H9 (cell line): ENCODE data around the gene CFAP410. TPM values are rescaled to one million over a fixed set of nuclear protein-coding genes. Genes with fewer than 3 reads are reported as not detected.

Source experiments
- DNase-seq: peaks from one replicate; pipeline ENCODE4 v3.0.0-alpha.2; 2017
- H2AFZ ChIP-seq: one replicate; pipeline ENCODE4 v1.6.1; 2013; ENCODE audit warnings: mild to moderate bottlenecking, low read length, control low read depth, moderate library complexity
- H2AK5ac ChIP-seq: 2 replicates; pipeline ENCODE4 v1.6.1; 2013; ENCODE audit warnings: low read length, control low read depth, mixed read lengths; ENCODE audit not compliant: insufficient read length
- H2BK120ac ChIP-seq: one replicate; pipeline ENCODE4 v1.6.1; 2013; ENCODE audit warnings: low read depth, mild to moderate bottlenecking, low read length, control low read depth, inconsistent platforms; ENCODE audit not compliant: poor library complexity, severe bottlenecking
- H2BK12ac ChIP-seq: 2 replicates; pipeline ENCODE4 v1.6.1; 2013; ENCODE audit warnings: low read length, control low read depth, mixed read lengths, low read depth; ENCODE audit not compliant: insufficient read length
- H2BK15ac ChIP-seq: 2 replicates; pipeline ENCODE4 v1.6.1; 2013; ENCODE audit warnings: low read depth, low read length, control low read depth
- H2BK20ac ChIP-seq: one replicate; pipeline ENCODE4 v1.6.1; 2013; ENCODE audit warnings: low read depth, mild to moderate bottlenecking, low read length, control low read depth, inconsistent platforms; ENCODE audit not compliant: poor library complexity, severe bottlenecking
- H2BK5ac ChIP-seq: 2 replicates; pipeline ENCODE4 v1.6.1; 2013; ENCODE audit warnings: low read length, control low read depth, mixed read lengths; ENCODE audit not compliant: insufficient read length
- H3K14ac ChIP-seq: 2 replicates; pipeline ENCODE4 v1.6.1; 2013; ENCODE audit warnings: low read length, control low read depth; ENCODE audit not compliant: insufficient read depth
- H3K18ac ChIP-seq: 2 replicates; pipeline ENCODE4 v1.6.1; 2013; ENCODE audit warnings: low read depth, mild to moderate bottlenecking, mixed read lengths, low read length, control low read depth; ENCODE audit not compliant: insufficient read length
- H3K23ac ChIP-seq: 2 replicates; pipeline ENCODE4 v1.6.1; 2013; ENCODE audit warnings: low read length, control low read depth, mixed read lengths, low read depth; ENCODE audit not compliant: insufficient read length
- H3K23me2 ChIP-seq: 2 replicates; pipeline ENCODE4 v1.6.1; 2013; ENCODE audit warnings: low read depth, mild to moderate bottlenecking, mixed read lengths, low read length, control low read depth; ENCODE audit not compliant: insufficient read length, poor library complexity, severe bottlenecking
- H3K27ac ChIP-seq: 2 replicates; pipeline ENCODE4 v1.5.1; 2013; ENCODE audit warnings: low read length, control low read depth, mixed read lengths, low read depth; ENCODE audit not compliant: insufficient read length
- H3K27me3 ChIP-seq: 2 replicates; pipeline ENCODE4 v1.6.1; 2013; ENCODE audit warnings: low read length, control low read depth, inconsistent platforms; ENCODE audit not compliant: insufficient read depth
- H3K4ac ChIP-seq: 2 replicates; pipeline ENCODE4 v1.6.1; 2013; ENCODE audit warnings: low read depth, mild to moderate bottlenecking, control low read depth, inconsistent platforms, low read length, moderate library complexity
- H3K4me1 ChIP-seq: 2 replicates; pipeline ENCODE4 v1.6.1; 2013; ENCODE audit warnings: low read length, control low read depth, inconsistent platforms; ENCODE audit not compliant: insufficient read depth
- H3K4me2 ChIP-seq: 2 replicates; pipeline ENCODE4 v1.6.1; 2013; ENCODE audit warnings: low read length, control low read depth, mixed read lengths; ENCODE audit not compliant: insufficient read length, insufficient read depth
- H3K56ac ChIP-seq: 2 replicates; pipeline ENCODE4 v1.6.1; 2013; ENCODE audit warnings: low read depth, mild to moderate bottlenecking, mixed read lengths, low read length, control low read depth; ENCODE audit not compliant: insufficient read length
- H3K79me1 ChIP-seq: 2 replicates; pipeline ENCODE4 v1.6.1; 2013; ENCODE audit warnings: low read depth, mild to moderate bottlenecking, moderate library complexity, low read length, control low read depth, inconsistent platforms; ENCODE audit not compliant: insufficient read depth, poor library complexity, severe bottlenecking
- H3K79me2 ChIP-seq: 2 replicates; pipeline ENCODE4 v1.6.1; 2013; ENCODE audit warnings: low read length, control low read depth, inconsistent platforms; ENCODE audit not compliant: insufficient read depth
- H3K9ac ChIP-seq: 2 replicates; pipeline ENCODE4 v1.6.1; 2013; ENCODE audit warnings: low read length, control low read depth, mixed read lengths; ENCODE audit not compliant: insufficient read length; ENCODE audit errors: extremely low read depth
- H3K9me3 ChIP-seq: one replicate; pipeline ENCODE4 v1.6.1; 2013; ENCODE audit warnings: low read depth, low read length, inconsistent platforms; ENCODE audit not compliant: control insufficient read depth
- H3T11ph ChIP-seq: one replicate; pipeline ENCODE4 v1.6.1; 2013; ENCODE audit warnings: mild to moderate bottlenecking, low read length, control low read depth, inconsistent platforms
- H4K20me1 ChIP-seq: one replicate; pipeline ENCODE4 v1.6.1; 2013; ENCODE audit not compliant: control insufficient read depth, insufficient read length, insufficient read depth
- H4K5ac ChIP-seq: 2 replicates; pipeline ENCODE4 v1.6.1; 2013; ENCODE audit warnings: low read depth, mild to moderate bottlenecking, mixed read lengths, low read length, control low read depth; ENCODE audit not compliant: insufficient read length
- H4K8ac ChIP-seq: replicated peaks from 2 replicates; pipeline ENCODE4 v1.6.1; 2013; ENCODE audit warnings: low read length, control low read depth, mixed read lengths, low read depth; ENCODE audit not compliant: insufficient read length
- H4K91ac ChIP-seq: 2 replicates; pipeline ENCODE4 v1.6.1; 2013; ENCODE audit warnings: low read depth, mild to moderate bottlenecking, moderate library complexity, mixed read lengths, low read length, control low read depth; ENCODE audit not compliant: insufficient read length
- H3K27ac Mint-ChIP-seq, 3 experiments: 2 replicates in 2 of 3; 3 replicates in 1 of 3; pipeline ENCODE4 v1.8.0; 2020 to 2021; ENCODE audit warnings: mixed read lengths in 3 of 3, mild to moderate bottlenecking in 1 of 3, moderate library complexity in 1 of 3
- H3K27me3 Mint-ChIP-seq: 2 replicates; pipeline ENCODE4 v1.8.0; 2021; ENCODE audit warnings: low read depth, mild to moderate bottlenecking, moderate library complexity, mixed read lengths
- H3K36me3 Mint-ChIP-seq, 3 experiments: 2 replicates in 2 of 3; 3 replicates in 1 of 3; pipeline ENCODE4 v1.8.0; 2020 to 2021; ENCODE audit warnings: low read depth in 3 of 3, mixed read lengths in 3 of 3; ENCODE audit not compliant: insufficient read depth in 1 of 3
- H3K4me1 Mint-ChIP-seq, 2 experiments: 2 replicates each; pipeline ENCODE4 v1.8.0; 2020; ENCODE audit warnings: mixed read lengths in 2 of 2
- H3K4me3 Mint-ChIP-seq, 2 experiments: 2 replicates in 1 of 2; 3 replicates in 1 of 2; pipeline ENCODE4 v1.8.0; 2020 to 2021; ENCODE audit warnings: mild to moderate bottlenecking in 2 of 2, mixed read lengths in 2 of 2, moderate library complexity in 1 of 2
- H3K9me3 Mint-ChIP-seq, 2 experiments: 2 replicates in 1 of 2; 3 replicates in 1 of 2; pipeline ENCODE4 v1.8.0; 2020; ENCODE audit warnings: mild to moderate bottlenecking in 2 of 2, mixed read lengths in 2 of 2, moderate library complexity in 1 of 2
- CTCF ChIP-seq: fragments of 200-600 bp; sonication (generic); conservative IDR thresholded peaks from 3 replicates; pipeline ENCODE4 v1.8.0; 2021; ENCODE audit warnings: antibody characterized with exemption, mild to moderate bottlenecking
- WGBS: extraction: QIAGEN DNeasy Blood & Tissue Kit; methylation state at CpG from one replicate; pipeline ENCODE4 v1.1.7; 2013; ENCODE audit warnings: missing lambda C conversion rate, low lambda C conversion rate, mixed read lengths; ENCODE audit not compliant: insufficient read length; ENCODE audit errors: extremely low coverage; 5-methylcytosine and 5-hydroxymethylcytosine counted together
- total RNA-seq: library from RNA; stranded (reverse); gene quantifications from 2 replicates; pipeline ENCODE4 v1.2.1, GENCODE V29; 2021

The CFAP410 gene
- total RNA-seq, 1 experiment from 2014 or later, result 17.0 TPM

DNA sequence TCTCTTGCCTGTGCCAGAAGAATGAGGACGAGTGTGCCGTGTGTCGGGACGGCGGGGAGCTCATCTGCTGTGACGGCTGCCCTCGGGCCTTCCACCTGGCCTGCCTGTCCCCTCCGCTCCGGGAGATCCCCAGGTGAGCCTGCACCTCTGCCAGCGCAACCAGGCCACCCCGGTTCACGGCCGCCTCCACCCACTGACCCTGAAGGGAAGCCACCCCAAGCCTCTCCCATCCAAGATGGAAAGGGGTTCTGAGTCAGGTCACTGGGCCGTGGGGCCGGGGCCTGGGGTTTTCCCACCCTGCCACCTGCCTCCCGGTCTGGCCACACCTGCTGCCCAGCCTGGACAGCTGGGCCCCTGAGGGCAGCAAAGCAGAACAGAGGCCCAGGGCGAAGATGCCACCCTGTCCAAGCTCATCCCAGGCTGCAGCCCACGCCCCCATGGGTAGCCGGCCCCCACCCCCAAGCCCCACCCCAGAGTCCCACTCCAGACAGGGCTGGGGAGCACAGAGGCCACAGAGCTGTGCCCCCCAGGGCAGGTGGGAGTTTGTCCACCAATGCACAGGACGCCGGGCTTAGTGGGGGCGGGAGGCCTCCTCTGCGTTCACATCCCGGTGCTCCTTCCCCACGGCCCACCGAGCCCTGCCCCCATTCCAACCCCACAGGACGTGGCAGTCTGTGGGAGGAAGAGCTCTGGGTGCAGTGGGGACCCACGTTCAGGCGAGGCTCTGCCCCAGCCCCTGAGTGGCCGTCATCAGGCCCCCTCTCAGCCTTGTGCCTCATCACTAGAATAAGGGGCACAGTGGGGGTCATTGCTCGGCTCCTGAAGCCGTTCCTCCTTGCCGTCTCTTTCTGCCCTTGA is 47.9 kb downstream of the CFAP410 start:
- Histone ChIP-seq H4K91ac (no peak overlapping the region), H3K18ac (no peak overlapping the region), H3K4ac (no peak overlapping the region), H3K23me2 (no peaks in the 10 kb centered on the region), H2BK15ac (no peak overlapping the region), H2AFZ (no peak overlapping the region), H4K20me1 (no peaks in the 10 kb centered on the region), H3K23ac (no peak overlapping the region), H3K56ac (no peak overlapping the region), H2BK120ac (no peak overlapping the region), H2BK5ac (no peak overlapping the region), H2BK20ac (no peak overlapping the region), H3K79me1 (no peaks in the 10 kb centered on the region), H3K79me2 (no peaks in the 10 kb centered on the region), H3K14ac (no peak overlapping the region), H3K4me2 (no peak overlapping the region), H4K8ac (no peak overlapping the region), H2BK12ac (no peak overlapping the region), H3K27me3 (no peaks in the 10 kb centered on the region), H3K27ac (no peak overlapping the region), H3K9me3 (no peaks in the 10 kb centered on the region), H2AK5ac (no peak overlapping the region), H3K9ac (no peak overlapping the region), H3T11ph (no peak overlapping the region), H4K5ac (no peak overlapping the region), H3K4me1 (no peaks in the 10 kb centered on the region)
- no CpG with 5 or more reads among the region's 33 CpGs for WGBS
- no peak for DNase-seq
- no peaks in the 10 kb centered on the region for H3K9me3 Mint-ChIP-seq
- H3K27ac Mint-ChIP-seq, result no peak overlapping the region
- H3K4me1 Mint-ChIP-seq, result peaks cover 0 to 5% of the 10 kb centered on the region in 2 experiments; a peak in 1 of 4 replicates
- H3K4me3 Mint-ChIP-seq, result no peak overlapping the region
- no peak for TF ChIP-seq CTCF
- no peaks in the 10 kb centered on the region for H3K36me3 Mint-ChIP-seq
- H3K27me3 Mint-ChIP-seq, result peaks cover 2% of the 10 kb centered on the region
